GM12865 (cell line): Measurements from ENCODE around the gene EEFSEC.

Experiments
- DNase-seq: peaks from one replicate; pipeline ENCODE4 v3.0.0; 2010; ENCODE audit warnings: low read depth
- H3K4me3 ChIP-seq: 2 replicates; pipeline ENCODE4 v1.5.1; 2011; ENCODE audit warnings: mild to moderate bottlenecking, low read depth, low read length, control low read depth
- CTCF ChIP-seq: IDR thresholded peaks from 2 replicates; pipeline ENCODE4 v1.5.1; 2011; ENCODE audit warnings: low read length, control low read depth, low read depth, inconsistent platforms; ENCODE audit not compliant: insufficient read depth; ENCODE audit errors: missing control alignments

Gene EEFSEC

GRCh38 chr3:128429751-128430150 lies 276.5 kb downstream of the EEFSEC start:
- H3K4me3 ChIP-seq: no peak overlapping the region
- no peak for DNase-seq
- no peak for TF ChIP-seq CTCF

GRCh38 chr3:128430301-128430700 lies 277.0 kb downstream of the EEFSEC start:
- DNase-seq: no peak
- no peak overlapping the region for H3K4me3 ChIP-seq
- TF ChIP-seq CTCF: no peak

GRCh38 chr3:128430731-128431130 lies 277.4 kb downstream of the EEFSEC start:
- DNase-seq: no peak
- TF ChIP-seq CTCF: no peak
- H3K4me3 ChIP-seq: no peak overlapping the region

- no peak overlapping the region for H3K4me3 ChIP-seq
- TF ChIP-seq CTCF: no peak
- DNase-seq: no peak
Observed at GRCh38 chr3:128431803-128432300, 278.6 kb downstream of the EEFSEC start.

- H3K4me3 ChIP-seq: no peak overlapping the region
- no peak for DNase-seq
- TF ChIP-seq CTCF: no peak
Observed at GRCh38 chr3:128432301-128432970, 279.2 kb downstream of the EEFSEC start.

GRCh38 chr3:128432971-128433836 lies 279.9 kb downstream of the EEFSEC start:
- no peak overlapping the region for H3K4me3 ChIP-seq
- TF ChIP-seq CTCF: no peak
- DNase-seq: no peak

- DNase-seq: no peak
- no peak for TF ChIP-seq CTCF
- no peak overlapping the region for H3K4me3 ChIP-seq
Observed at GRCh38 chr3:128433837-128434165, 280.5 kb downstream of the EEFSEC start.
